GM12878 (cell line): ENCODE data around the gene FBN2.

Experiments used
- ATF7 ChIP-seq: fragments of 450-650 bp; IDR thresholded peaks from 2 replicates; pipeline ENCODE4 v1.6.1; 2016; ENCODE audit warnings: low read depth, mild to moderate bottlenecking
- CEBPB ChIP-seq, 2 experiments: fragments of 150-350 bp in 1 of 2; IDR thresholded peaks; 2 replicates each; pipeline ENCODE4 v1.6.1; 2012 to 2014; ENCODE audit warnings: low read depth in 2 of 2, low read length in 2 of 2, borderline replicate concordance in 1 of 2, inconsistent platforms in 1 of 2
- CTCF ChIP-seq, 3 experiments: IDR thresholded peaks in 2 of 3; conservative IDR thresholded peaks in 1 of 3; 2 replicates each; pipeline ENCODE4 v1.5.1; 2011; ENCODE audit warnings: low read depth in 3 of 3, low read length in 3 of 3, mild to moderate bottlenecking in 3 of 3, control low read depth in 2 of 3, moderate library complexity in 2 of 3, inconsistent platforms in 1 of 3, mixed read lengths in 1 of 3; ENCODE audit not compliant: control insufficient read depth in 2 of 3, insufficient read depth in 1 of 3; ENCODE audit errors: extremely low read depth in 1 of 3
- GABPA ChIP-seq: IDR thresholded peaks from 2 replicates; pipeline ENCODE4 v1.6.1; 2014; ENCODE audit warnings: antibody characterized with exemption, low read depth, mild to moderate bottlenecking, inconsistent platforms
- IRF3 ChIP-seq: fragments of 450-650 bp; IDR thresholded peaks from 2 replicates; pipeline ENCODE4 v1.6.1; 2014; ENCODE audit warnings: mild to moderate bottlenecking
- NRF1 ChIP-seq: conservative IDR thresholded peaks from 2 replicates; pipeline ENCODE4 v1.6.1; 2011; ENCODE audit warnings: mild to moderate bottlenecking, low read depth, low read length, improper control_type of control experiment
- ZNF274 ChIP-seq: IDR thresholded peaks from one replicate; pipeline ENCODE4 v1.8.0; 2011; ENCODE audit not compliant: insufficient read length, insufficient read depth
- TF ChIP-seq, protein P1 (sequence below): IDR thresholded peaks from 2 replicates; pipeline ENCODE4 v1.6.1; 2012; ENCODE audit warnings: low read depth, low read length, improper control_type of control experiment

GRCh38 chr5:128287740-128288139, 250.3 kb downstream of the FBN2 start:
- TF ChIP-seq ATF7 (no peak), NRF1 (no peak), IRF3 (no peak), ZNF274 (no peak), GABPA (no peak), CTCF (IDR thresholded peaks at IDR 0.05 in 2 of 3, conservative IDR thresholded peaks at IDR 0.05 in 1 of 3; ENCODE audit: control insufficient read depth in 2 of 3, extremely low read depth in 1 of 3, insufficient read depth in 1 of 3, low read depth in 3 of 3, low read length in 3 of 3) (no peak), CEBPB (IDR thresholded peaks at IDR 0.05; ENCODE audit: borderline replicate concordance in 1 of 2, low read depth in 2 of 2, low read length in 2 of 2) (no peak)
- TF ChIP-seq, protein P1, sequence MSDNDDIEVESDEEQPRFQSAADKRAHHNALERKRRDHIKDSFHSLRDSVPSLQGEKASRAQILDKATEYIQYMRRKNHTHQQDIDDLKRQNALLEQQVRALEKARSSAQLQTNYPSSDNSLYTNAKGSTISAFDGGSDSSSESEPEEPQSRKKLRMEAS: no peak
